Activated naive CD4-positive, alpha-beta T cell treated with Interleukin-2 at 50 U/mL for 16 hours (primary cell): Measurements from ENCODE around the gene ENGASE.

Experiments
- DNase-seq: peaks from one replicate; pipeline ENCODE4 v3.0.0-alpha.2; 2020

ENGASE gene

DNA sequence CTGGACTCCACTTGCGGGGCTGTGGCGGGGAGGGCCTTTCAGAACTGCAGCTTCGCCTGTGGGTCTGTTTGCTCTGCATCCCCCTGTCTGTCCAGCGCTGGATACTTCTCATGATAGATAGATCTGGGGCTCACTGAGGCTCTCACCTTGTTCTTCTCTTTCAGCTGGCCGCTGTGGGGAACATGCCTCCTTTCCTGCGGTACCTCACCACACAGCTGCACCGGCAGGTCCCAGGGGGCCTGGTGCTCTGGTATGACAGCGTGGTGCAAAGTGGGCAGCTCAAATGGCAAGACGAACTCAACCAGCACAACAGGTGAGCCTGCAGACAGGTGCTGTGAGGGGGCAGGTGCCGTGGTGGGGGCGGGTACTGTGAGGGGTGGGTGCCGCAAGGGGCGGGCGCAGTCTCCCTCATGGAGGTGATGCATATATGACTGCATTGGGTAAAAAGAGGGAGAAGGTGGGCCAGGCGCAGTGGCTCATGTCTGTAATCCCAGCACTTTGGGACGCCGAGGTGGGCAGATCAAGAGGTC is 6.2 kb downstream of the ENGASE start:
- DNase-seq = no peak

DNA sequence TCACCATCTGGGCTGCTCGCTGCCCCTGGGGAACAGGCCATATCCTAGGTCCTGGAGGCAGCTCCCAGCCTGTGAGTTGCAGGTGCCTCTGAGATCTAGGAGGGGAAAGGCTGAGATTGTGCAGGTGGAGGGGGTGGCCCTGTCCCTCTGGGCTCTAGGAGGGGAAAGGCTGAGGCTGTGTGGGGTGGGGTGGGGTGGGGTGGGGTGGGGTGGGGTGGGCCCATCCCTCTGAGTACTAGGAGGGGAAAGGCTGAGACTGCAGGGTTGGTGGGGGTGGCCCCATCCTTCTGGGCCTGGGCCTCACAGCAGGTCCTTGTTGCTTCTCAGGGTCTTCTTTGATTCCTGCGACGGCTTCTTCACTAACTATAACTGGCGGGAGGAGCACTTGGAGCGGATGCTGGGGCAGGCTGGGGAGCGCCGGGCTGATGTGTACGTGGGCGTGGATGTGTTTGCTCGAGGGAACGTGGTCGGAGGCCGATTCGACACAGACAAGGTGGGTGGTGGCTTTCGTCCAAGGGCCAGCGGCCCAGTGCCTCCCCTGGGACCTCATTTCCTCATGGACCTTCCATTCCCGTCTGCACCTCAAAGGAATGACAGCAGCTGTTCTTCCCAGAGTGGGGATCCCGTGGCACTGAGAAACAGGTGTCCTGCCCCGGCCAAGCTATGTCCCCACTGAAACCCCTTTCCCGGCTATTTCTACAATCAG is 7.1 kb downstream of the ENGASE start:
- DNase-seq = no peak

DNA sequence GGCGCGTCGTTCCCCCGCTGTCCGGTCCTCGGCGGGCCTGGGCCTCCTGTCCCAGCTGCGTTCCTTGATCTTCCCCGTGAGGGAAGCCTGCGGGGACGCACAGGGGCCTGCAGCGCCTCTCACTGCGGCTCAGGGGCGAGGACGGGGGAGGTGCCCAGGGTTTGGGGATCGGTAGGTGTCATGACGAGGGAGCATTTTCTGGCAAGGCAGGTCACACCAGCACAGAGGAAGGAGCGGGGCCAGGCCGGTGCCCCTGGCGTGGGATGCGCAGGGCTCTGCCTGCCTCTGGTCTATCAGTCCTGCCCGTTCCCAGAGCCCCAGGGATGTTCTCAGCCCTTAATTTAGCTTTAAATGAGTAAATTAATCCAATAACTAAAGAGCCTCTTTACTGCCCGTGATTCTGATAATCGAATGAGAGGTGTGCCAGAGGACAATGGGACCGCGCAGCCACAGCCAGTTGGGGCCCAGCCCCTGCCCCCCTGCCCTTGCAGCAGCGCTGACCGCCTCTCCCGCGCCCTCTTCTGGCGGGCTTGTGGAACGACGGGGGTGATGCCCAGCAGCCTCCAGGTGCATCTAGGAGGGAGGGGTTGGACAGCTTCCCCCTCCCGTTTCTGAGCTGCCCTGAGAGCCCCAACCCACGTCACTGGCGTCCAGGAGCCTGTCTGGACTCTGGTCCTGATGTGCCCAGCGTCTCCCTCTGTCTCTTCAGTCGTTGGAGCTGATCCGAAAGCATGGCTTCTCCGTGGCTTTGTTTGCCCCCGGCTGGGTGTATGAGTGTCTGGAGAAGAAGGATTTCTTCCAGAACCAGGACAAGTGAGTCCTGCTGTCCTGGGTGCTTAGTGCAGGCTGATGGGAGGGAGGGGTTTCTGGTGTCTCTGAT is 7.9 kb downstream of the ENGASE start:
- peak; percentile 56 for DNase-seq

DNA sequence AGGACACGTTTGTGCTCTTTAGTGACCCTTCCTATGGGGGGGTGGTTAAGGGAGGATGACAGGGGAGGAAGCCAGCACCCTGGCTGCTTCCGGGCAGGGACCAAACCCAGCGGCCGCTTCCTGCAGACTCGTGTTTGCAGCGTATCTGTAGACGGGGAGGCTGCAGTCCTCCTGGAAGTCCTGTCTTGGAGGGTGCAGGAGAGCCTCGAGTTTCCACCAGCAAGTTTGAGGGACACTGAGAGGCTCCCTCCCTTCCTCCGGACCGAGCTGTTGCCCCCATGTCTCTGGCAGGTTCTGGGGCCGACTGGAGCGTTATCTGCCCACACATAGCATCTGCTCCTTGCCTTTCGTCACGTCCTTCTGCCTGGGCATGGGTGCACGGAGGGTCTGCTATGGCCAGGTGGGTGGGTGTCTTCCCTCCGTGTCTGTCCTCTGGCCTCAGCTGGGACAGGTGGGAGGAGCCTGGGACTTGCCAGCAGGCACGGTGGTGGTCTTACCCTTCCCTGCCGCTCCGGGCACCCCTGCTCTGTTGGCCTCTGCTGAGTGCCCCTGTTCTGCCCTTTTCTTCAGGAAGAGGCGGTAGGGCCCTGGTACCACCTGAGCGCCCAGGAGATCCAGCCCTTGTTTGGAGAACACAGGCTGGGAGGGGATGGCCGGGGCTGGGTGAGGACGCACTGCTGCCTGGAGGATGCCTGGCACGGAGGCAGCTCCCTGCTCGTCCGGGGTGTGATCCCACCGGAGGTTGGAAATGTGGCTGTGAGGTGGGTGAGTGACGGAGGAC is 8.8 kb downstream of the ENGASE start:
- no peak for DNase-seq

DNA sequence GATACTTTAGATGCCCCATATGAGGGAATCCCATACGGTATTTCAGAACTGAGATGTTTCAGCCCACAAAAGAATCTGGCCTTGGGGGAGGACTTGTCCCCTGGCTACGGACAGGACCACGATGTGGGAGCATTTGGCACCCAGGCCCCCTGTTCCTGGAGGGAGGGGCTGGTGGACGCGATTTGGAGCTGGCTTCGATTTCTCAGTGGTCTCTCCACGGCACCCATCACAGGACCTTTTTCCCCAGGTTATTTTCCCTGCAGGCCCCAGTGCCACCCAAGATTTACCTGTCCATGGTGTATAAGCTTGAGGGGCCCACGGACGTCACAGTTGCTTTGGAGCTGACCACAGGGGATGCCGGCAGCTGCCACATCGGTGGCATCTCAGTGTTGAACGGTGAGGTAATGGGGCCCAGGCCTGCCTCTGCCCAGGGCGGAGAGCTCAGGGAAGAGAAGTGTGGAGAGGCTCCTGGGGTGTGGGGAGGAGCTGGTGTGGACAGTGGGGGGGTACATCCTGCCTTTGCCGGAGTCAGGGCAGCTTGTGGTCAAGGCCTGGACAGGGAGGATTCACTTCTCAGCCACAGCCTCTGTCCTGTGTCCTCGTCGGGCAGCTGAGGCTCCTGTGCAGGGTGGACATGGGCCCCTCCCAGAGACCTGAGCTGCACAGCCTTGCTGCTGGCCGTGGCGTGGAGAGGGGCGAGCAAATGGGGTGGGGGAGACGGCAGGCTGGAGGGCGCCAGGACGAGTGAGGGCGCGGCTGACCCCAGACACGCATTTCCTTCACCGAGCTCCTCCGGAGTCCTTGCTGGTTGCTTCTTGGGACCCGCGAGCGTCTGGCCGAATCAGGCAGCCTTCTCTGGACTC is 9.9 kb downstream of the ENGASE start:
- DNase-seq = no peak

DNA sequence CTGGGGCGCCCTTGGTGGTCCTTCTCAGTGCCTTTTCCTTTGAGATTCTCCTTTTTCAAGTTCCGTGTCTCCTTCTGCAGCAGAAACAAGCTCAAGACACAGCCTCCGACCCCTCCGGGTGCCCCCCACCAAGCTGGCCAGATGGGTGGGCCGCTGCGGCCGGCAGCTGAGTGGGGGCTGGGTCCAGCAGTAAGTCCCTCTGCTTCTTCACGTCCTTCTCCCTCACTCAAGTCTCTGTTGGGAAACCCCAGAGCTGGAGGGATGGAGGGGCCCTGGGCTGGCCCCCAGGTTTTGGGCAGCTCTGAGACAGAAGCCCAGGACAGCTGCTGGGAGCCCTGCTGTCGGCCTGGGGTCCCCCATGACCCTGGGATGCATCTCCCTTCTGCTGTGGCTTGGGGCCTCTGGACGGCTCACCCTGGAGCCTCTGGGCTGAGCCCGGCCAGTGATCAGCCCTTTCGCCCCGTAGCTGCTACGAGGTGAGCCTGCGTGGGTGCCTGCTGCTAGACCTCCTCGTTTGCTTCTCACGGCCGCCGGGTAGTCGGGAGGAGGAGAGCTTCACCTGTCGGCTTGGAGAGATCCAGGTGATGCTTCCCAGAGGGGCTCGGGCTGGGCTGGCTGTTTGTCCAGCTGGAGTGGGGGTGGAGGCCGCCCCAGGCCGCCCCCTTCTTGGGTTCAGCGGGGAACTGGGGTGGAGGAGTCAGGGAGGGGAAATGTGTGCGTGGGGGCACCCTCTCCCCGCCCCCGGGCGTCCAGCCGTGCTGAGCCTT is 10.7 kb downstream of the ENGASE start:
- no peak for DNase-seq

DNA sequence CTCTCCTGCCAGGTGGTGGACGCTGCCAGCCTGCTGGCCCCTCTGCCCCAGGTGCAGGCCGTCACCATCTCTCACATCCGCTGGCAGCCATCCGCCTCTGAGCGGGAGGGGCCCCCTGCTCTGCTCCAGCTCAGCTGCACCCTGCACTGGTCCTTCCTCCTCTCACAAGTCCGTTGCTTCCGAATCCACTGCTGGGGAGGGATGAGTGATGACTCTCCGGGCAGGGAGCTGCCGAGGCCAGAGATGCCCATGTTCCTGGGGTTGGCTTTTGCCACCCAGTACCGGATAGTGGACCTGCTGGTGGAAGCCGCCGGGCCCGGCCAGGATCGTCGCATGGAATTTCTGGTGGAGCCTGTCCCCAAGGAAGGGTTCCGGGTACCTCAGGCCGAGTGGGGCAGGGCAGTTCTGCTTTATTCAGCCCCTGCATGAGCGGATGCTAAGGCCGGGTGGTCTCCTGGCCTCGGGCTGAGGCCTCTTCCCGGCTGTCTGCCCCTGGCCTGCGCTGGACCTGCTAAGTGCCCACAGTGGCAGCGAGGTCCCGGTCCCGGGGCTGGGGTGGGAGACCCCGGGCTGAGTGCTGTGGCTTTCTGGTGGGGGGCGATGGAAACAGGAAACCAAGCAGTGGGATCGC is 11.4 kb downstream of the ENGASE start:
- DNase-seq = no peak

DNA sequence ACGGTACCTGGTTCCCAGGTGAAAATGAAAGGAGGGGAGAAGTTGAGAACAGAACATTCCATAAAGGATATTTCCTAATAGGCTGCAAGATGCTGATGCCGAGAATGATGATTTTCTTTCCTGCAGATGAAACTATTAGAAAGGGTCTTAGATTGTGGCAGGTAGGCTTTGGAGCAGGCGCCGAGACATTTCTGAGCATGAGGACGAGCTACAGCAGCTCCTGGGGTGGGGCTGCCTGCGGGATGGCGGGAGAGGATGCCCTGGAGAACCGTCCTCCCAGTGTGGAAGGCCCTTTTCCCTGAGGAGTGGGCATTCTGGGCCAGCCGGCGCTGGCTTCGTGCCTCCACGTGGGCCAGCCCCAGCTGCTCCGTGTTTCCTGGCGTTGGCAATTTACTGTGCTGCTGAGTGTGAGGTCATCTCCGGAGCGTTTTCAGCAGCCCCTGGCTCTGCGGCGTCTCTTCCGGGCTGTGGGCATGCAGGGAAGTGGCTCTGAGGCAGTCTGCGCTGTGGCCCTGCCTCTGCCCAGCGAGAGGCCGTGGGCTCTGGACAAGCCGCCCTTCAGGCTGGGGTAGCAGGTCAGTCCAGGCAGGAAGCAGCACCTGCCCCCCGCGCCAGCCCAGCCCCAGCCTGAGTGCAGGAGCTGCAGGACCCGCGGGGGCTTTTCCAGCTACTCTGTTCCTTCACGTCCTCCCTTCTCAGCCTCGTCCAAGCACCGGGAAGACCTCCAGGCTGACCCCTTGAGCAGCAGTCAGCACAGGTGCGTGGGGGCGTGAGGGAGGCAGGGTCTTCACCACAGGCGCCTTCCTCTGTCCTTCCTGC is 12.2 kb downstream of the ENGASE start:
- no peak for DNase-seq

DNA sequence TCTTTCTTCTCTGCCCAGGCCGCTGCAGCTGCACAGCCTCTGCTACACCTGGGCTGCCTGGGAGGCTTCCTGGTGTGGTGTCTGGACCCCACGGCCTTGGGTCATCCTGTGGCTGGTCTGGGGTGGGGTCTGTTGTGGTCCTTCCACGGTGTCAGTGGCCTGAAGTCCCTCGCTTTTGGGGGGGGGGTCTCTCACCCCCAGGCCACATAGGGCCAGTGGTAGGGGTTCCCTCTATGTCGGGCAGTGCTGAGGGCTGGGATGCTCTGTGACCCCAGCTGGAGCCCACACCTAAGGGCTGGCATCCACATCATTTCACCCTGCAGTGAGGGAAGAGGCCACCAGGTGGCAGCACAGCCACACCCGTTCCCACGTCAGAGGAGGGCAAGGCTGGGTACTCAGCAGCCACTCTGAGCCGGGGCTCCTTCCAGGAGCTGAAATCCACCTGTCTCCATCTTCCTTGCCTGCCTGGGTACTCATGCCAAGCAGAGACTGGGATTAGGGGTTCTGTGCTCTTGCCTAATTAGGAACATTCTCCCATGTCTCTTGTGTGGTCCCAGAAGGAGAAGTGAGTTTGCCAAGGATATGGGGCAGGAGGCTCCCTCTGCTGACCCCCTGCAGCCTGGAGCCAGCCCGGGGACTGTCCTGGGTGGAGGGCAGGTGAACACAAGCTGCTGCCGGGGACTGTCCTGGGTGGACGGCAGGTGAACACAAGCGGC is 13.0 kb downstream of the ENGASE start:
- DNase-seq = peak; percentile 80

DNA sequence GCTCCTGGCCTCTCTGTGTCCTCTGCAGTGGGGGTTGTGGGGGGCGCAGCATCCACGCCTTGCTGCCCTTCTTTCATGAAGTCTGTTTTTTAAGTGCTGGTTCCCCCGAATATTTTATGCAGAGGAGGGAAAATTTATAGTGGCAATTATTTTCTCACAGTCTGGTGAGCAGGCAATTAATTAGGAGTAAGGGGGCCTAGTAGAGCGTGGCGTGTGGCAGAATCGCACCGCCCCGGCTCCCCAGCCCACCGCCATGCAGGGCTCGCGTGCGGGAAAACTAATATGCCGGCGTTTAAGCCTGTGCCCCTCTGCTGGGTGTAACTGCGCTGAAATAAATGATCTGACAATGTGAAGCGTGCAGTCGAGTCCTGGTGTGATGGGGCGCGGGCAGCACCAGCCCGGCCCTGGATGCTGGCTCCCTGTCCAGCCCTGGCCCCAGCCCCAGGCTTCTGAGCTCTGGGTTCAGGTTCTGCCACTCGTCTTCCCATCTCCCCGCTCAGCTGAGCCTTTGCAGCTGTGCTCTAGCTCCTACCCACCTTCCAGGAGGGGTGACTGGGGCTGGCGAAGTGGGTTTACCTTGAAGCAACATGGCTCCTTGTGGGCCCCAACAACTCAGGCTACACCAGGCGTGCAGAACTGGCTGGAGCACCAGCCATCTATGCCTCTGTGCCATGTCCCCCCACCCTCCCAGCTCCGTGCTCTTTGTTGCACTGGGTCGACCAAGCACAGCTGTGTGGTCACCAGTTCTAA is 13.8 kb downstream of the ENGASE start:
- DNase-seq = no peak

DNA sequence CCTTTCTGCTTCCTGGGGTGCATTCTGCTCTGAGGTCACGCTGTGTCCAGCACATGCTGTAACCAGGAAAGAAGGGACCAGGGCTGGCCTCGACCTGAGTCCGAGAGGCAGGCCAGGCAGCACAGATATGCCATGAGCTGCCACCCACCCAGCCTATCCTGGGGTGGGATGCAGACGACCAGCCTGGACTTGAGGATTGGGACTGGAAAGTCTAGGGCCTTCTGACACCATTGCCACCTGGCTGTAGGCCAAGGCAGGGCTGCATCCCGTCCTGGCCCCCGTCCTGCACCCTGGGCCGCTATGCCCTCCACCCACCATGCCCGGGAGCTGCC is 14.3 kb downstream of the ENGASE start:
- no peak for DNase-seq

DNA sequence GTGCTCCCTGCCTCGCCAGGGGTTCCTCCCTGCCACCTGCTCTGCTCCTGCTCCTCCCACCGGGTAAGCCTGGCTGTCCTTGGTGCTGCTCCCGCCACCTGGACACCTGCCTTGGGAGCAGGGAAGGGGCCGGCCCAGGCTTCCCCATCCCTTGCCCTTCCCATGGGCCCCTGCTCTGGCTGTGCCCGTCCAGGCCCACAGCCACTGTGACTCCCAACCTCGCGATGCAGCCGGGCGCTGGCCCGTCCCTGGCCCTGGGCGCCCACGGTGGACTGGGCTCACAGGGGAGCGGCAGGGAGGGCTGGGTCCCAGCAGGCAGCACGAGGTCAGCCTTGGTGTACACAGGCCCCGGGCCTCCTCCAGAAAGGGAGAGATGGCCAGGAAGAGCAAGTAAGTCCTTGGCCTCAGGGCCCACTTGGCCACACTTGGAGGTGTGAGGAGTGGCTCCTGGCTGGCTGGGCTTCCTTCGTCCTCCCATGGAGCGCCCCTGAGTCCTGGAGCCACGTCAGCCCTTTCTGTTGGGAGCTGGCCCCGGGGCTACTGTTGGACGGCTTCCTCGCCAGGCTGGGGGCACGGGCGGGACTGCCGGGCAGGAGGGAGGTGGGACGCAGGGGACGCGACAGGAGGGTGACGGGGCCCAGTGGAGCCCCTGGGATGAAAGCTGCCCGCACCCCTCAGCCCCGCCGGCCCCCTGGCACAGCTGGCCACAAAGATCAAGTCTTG is 15.3 kb downstream of the ENGASE start:
- no peak for DNase-seq

DNA sequence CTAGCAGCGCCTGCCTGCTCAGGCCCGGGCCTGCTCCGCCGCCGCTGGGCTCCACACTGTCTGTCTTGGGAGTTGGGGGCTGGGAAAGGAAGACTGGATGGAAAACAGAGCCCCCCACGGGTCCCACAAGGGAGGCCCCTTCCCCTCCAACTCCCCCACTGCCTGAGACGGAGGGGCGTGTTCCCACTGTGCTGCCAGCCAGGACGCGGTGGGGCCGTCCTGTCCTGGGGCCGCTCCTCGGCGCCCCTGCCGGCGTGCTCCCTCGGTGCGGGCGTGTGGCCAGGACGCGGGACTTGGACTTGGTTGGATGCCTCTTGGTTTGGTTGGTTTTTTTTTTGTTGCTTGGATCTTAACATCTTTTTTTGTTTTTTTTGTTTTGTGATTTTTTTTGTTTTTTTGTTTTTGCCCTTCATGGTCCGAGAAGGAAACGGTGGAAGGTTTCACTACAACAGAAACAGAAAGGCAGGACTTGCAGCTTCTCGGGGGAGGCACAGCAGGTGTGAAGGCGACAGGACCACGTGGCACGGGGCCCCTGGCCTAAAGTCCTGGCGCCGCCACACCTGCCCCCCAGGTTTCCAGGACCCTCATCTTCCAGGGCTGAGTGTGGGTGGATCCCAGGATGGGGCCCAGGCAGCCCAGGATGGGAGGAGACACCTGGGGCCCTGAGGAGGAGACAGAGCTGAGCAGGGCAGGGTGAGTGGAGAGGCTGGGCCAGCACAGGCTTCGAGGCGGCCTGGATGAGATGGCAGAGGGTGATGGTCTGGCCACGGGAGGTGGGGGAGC is 16.0 kb downstream of the ENGASE start:
- no peak for DNase-seq

DNA sequence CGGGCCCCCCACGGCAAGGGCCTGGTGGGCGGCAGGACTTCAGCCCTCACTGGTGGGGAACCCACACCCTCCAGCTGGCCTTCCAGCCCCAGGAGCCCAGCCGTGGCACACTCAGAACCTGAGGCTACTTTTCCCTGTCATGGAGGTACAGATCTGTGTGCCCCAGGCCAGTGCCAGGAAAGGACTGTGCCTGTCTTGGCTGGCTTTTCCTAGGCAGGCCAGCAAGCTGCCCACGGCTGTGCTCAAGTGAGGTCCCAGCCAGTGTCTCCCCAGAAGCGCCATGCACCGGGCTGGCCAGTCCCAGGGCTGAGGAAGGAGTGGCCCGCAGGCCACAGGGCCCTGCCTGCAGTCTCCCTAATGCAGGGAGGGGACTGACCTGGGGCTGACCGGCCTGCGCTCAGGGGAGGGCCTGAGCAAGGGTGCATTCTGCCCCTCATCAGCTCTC is 16.6 kb downstream of the ENGASE start:
- DNase-seq = no peak

DNA sequence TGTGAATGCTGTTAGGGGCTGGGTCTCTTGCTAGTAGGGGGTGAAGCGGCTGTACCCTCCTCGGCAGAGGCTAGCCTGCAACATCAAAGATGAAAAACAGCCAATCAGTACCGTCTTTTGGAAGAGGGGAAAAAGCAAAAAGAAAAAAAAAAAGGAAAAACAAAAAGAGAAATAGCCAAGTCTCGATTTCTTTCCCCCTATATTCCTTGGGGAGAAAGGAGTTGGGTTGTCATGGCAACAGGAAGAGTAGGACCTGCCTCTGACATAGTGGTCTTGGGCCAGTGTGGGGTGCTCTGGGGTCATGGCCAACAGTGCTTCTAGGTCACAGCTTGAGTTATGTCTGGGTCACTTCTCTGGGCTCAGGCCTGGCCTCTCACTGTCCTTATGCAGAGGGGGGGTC is 17.9 kb downstream of the ENGASE start:
- no peak for DNase-seq

DNA sequence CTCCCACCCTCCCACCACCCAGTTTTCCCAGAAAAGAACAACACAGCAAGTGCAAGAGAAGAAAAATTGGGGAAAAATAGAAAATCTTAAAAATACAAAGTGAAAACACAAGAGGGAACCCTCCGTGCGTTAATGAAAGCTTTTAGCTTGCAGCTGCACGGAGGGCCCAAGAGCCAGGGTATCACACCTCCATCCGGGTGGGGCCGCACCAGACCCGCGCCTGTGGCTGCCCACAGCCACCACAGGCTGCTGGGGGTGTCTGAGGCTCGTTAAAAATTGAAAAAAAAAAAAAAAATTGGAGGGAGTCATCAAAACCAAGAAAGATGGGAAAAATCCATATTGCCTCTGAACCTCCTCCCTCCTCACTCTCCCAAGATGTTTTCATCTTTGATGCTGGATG is 18.6 kb downstream of the ENGASE start:
- DNase-seq = no peak

DNA sequence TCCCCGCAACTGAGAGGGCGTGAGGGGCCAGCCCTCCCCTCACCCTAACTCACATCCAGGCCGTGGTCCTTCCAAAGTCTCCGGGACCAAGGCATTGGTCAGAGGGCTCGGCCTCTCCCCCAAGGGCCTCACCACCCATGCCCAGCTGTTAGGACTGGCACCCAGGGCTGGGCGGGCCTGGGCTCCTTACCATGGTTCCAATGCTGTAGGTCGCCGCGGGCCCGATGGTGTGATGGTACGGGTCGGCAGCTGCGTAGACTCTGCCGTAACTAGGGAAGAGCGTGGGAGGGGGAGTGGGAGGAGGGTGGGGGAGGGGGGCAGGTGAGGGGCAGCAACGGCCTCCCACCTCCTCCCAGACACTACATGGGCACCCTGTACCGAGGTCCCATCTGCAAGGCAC is 19.6 kb downstream of the ENGASE start:
- DNase-seq = no peak
